ENCODE measurements around the gene SSTR3.

DNA sequence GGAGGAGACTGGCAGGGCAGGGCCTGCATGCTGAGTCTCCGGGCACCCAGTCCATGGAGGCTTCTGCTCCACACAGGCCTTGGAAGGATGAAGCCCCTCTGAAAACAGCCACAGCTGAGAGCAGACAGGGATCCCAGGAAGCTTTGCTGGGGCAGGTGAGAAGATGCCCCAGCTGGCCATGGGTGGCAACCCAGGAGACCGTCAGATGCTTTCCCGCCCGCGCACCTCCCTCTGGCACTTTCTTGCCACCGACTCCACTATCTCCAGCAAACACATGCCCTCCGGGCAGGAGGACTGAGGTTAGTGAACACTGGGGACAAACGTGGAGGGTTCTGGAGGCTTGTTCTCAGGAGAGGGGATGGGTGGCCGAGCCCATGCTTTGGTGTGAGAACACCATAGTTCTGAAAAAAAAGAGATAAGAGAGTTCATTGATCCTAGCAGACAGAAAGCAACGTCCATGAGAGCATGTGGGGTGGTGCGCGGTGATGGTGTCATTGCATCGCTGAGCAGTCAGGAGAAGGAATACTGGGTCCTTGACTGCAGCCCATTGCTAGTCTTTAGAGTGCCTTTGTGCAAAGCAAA is 26.5 kb downstream of the SSTR3 start:
- TF ChIP-seq CHD1 (IDR thresholded peaks at IDR 0.05; ENCODE audit: low read depth, low read length) (no peak), CTCF (conservative IDR thresholded peaks at IDR 0.05; ENCODE audit: low read depth, low read length) (no peak), CEBPB (IDR thresholded peaks at IDR 0.05; ENCODE audit: low read depth, low read length) (no peak), RFX5 (IDR thresholded peaks at IDR 0.05; ENCODE audit: low read depth, low read length) (no peak), POLR2A (IDR thresholded peaks at IDR 0.05; ENCODE audit: low read depth, low read length) (no peak)
- TF ChIP-seq, protein P1, sequence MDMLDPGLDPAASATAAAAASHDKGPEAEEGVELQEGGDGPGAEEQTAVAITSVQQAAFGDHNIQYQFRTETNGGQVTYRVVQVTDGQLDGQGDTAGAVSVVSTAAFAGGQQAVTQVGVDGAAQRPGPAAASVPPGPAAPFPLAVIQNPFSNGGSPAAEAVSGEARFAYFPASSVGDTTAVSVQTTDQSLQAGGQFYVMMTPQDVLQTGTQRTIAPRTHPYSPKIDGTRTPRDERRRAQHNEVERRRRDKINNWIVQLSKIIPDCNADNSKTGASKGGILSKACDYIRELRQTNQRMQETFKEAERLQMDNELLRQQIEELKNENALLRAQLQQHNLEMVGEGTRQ (IDR thresholded peaks at IDR 0.05; ENCODE audit: low read depth, low read length) = no peak
